GM12864 (cell line): Measurements from ENCODE around the gene UBE2QL1.

Experiments
- DNase-seq: peaks from one replicate; pipeline ENCODE4 v3.0.0-alpha.2; 2011; ENCODE audit warnings: low read depth
- H3K4me3 ChIP-seq: 2 replicates; pipeline ENCODE4 v1.5.1; 2011; ENCODE audit warnings: mild to moderate bottlenecking, low read depth, low read length, control low read depth
- TF ChIP-seq, protein P1 (sequence below): IDR thresholded peaks from 2 replicates; pipeline ENCODE4 v1.5.1; 2011; ENCODE audit warnings: low read depth, mild to moderate bottlenecking, moderate library complexity, low read length, control low read depth, inconsistent platforms; ENCODE audit errors: missing control alignments

The UBE2QL1 gene

DNA sequence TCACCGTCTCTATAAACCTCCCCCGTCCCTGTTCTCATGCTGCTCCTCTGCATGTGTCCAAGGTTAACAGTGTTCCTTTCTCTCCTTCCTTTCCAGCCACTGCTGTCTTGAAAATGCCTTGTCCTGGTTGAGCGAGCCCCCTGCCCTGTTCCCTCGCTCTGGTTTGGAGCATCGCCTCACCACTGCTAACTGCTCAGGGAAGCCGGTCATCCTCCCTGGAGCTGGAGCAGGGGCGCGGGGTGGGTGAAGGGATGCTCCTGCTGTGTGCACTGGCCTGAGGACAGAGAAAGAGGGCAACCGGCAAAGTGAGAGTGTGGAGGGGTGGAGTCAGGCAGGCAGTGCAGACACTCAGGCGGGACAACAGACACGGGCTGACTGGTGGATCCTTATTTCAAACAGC lies 19.4 kb downstream of the UBE2QL1 start:
- TF ChIP-seq, protein P1, sequence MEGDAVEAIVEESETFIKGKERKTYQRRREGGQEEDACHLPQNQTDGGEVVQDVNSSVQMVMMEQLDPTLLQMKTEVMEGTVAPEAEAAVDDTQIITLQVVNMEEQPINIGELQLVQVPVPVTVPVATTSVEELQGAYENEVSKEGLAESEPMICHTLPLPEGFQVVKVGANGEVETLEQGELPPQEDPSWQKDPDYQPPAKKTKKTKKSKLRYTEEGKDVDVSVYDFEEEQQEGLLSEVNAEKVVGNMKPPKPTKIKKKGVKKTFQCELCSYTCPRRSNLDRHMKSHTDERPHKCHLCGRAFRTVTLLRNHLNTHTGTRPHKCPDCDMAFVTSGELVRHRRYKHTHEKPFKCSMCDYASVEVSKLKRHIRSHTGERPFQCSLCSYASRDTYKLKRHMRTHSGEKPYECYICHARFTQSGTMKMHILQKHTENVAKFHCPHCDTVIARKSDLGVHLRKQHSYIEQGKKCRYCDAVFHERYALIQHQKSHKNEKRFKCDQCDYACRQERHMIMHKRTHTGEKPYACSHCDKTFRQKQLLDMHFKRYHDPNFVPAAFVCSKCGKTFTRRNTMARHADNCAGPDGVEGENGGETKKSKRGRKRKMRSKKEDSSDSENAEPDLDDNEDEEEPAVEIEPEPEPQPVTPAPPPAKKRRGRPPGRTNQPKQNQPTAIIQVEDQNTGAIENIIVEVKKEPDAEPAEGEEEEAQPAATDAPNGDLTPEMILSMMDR, result no peak
- no peak overlapping the region for H3K4me3 ChIP-seq
- DNase-seq, result no peak

DNA sequence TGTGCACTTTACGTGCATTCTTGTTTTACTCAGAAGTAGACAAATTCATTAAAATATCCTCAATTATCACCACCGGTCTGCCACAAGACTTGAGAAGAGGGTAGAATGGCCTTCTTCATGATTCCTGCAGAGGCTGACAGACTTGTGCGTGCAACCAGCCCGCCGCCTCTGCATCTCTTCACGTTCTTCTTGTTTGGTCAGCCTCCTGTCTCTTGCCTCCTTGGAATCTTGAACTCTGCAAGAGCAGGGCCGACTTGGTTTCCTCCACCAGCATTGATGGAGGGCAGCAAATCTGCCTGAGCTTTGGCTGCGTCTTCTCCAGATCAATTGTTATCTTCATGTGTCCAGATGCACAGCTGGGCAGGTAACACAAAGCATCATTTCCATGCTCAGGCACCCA lies 20.2 kb downstream of the UBE2QL1 start:
- TF ChIP-seq, protein P1, result no peak
- DNase-seq, result no peak
- H3K4me3 ChIP-seq, result no peak overlapping the region

DNA sequence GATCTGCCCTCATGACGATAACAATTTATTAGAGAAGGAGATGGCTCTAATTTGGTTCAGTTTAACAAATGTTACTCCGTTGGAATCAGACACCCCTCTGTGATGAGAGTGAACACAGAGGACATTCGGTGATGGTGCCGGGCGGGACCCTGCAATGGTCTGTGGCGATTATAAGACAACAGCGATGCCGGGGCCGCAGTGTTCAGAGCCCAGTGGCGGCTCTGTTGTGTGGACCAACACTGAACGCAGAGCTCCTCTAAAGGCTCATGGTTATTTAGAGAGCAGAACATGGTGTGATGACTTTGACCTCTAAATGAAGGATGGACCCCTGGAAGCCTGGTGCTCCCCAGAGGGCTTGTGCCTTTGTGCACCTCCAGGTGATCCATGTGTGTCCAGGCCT lies 21.2 kb downstream of the UBE2QL1 start:
- TF ChIP-seq, protein P1, result no peak
- no peak for DNase-seq
- H3K4me3 ChIP-seq, result no peak overlapping the region

DNA sequence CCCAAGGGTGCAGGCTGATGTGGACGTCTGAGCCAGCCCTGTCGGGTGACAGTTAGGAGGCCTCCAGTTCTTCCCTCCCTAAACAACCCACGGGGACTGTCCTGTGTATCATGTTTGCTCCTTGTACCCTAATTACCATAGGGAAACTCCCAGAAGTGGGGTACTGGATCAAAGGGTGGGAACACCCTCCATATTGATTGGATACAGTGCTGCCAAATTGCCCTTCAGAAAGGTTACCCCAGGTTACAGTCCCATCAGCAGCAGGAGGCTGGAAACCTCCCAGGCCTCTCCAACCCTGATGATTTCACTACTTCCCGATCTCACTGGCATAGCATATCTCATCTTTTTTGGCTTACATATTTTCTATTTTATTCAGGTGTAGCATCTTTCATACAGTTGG lies 22.0 kb downstream of the UBE2QL1 start:
- TF ChIP-seq, protein P1, result no peak
- no peak overlapping the region for H3K4me3 ChIP-seq
- DNase-seq, result no peak

DNA sequence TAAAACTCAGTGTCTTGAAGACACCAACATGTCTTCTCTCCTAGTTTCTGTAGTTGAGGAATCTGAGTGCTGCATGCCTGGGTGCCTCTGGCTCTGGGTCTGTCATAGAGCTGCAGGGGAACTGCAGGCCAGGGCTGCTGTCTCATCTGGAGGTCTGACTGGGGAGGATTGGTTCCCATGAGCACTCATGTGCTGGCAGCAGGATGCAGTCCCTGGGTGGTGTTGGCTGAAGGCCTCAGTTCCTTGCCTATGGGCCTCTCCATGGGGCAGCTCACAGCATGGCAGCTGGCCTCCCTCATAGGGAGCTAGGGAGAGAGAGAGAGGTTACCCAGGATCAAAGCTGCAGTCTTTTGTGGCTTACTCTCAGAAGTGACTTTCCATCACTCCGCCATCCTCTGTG lies 22.6 kb downstream of the UBE2QL1 start:
- H3K4me3 ChIP-seq, result no peak overlapping the region
- no peak for DNase-seq
- TF ChIP-seq, protein P1, result no peak

DNA sequence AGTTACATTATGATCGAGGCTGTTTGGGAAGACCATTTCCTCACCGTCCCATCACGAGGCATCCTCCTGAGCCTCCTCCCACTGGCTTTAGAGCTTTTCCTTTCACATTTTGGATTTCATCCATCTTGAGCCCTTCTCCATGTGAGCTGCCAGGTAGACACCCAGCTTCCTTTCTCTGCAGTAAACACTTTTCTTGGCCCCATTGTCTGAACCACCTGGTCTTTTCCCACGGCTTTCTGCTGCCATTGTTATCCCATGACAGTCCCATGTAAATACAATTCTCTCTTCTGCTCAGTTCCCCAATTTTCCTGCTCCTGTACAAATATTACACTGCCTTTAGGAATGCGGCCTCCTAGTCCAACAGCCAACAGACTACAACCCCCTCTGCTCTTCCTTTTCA lies 24.1 kb downstream of the UBE2QL1 start:
- DNase-seq, result no peak
- TF ChIP-seq, protein P1, result no peak

DNA sequence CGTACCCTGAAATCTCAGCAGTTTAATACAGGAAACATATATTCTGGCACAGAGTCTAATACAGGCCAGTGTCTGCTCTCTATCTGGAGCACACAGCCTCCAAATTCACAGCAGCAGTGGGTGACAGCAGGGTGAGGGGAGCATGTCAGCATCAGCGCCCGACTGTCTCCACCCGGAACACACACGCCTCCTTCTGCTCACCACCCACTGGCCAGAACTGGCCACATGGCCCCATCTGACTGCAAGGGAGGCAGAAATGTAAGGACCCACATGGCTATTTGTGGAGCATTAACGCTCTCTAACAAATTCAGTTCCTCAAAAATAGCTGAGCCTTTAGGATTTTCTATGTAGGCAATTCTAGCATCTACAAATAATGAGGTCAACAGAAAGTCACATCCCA lies 24.6 kb downstream of the UBE2QL1 start:
- DNase-seq, result no peak
- no peak overlapping the region for H3K4me3 ChIP-seq
- TF ChIP-seq, protein P1, result no peak

More for the DNA sequence above, 24.1 kb downstream of the UBE2QL1 start:
- H3K4me3 ChIP-seq, result no peak overlapping the region
